HG03097 (cell line): ENCODE data around the gene CCDC7.
"Not testable (repeated sequence)": the region's sequence is repeated elsewhere in the genome, so short reads cannot be mapped to it uniquely, and the experiment has no call there.

Experiments used
- ATAC-seq: cut with Tn5 transposase; IDR thresholded peaks from one replicate; pipeline ENCODE4 v1.9.1; 2021; ENCODE audit not compliant: unreplicated experiment, low FRiP score

The CCDC7 gene

GRCh38 chr10:32445740-32446535, at the start of gene CCDC7:
TSS of gene CCDC7 (plus strand) at chr10:32446140. CDS start at chr10:32451643, 5,503 bp downstream.
- ATAC-seq: peak; percentile 96

- not testable (repeated sequence) for ATAC-seq
Measured at GRCh38 chr10:32397163-32397562, 48.8 kb upstream of the CCDC7 start.

GRCh38 chr10:32399720-32400119, 46.2 kb upstream of the CCDC7 start:
- ATAC-seq: not testable (repeated sequence)

GRCh38 chr10:32400961-32401360, 45.0 kb upstream of the CCDC7 start:
- ATAC-seq: no peak

- ATAC-seq: no peak
Measured at GRCh38 chr10:32402499-32402898, 43.4 kb upstream of the CCDC7 start.

GRCh38 chr10:32403091-32403490, 42.8 kb upstream of the CCDC7 start:
- ATAC-seq: no peak

- no peak for ATAC-seq
Measured at GRCh38 chr10:32408690-32409089, 37.2 kb upstream of the CCDC7 start.

- ATAC-seq: no peak
Measured at GRCh38 chr10:32409741-32410140, 36.2 kb upstream of the CCDC7 start.

- no peak for ATAC-seq
Measured at GRCh38 chr10:32410569-32410968, 35.4 kb upstream of the CCDC7 start.

- ATAC-seq: no peak
Measured at GRCh38 chr10:32411797-32412498, 34.0 kb upstream of the CCDC7 start.

GRCh38 chr10:32412499-32412853, 33.5 kb upstream of the CCDC7 start:
- no peak for ATAC-seq

- no peak for ATAC-seq
Measured at GRCh38 chr10:32413513-32413912, 32.4 kb upstream of the CCDC7 start.

- ATAC-seq: no peak
Measured at GRCh38 chr10:32415361-32415760, 30.6 kb upstream of the CCDC7 start.

GRCh38 chr10:32417911-32418547, 27.9 kb upstream of the CCDC7 start:
- ATAC-seq: no peak

GRCh38 chr10:32418572-32418971, 27.4 kb upstream of the CCDC7 start:
- ATAC-seq: no peak

- no peak for ATAC-seq
Measured at GRCh38 chr10:32419615-32420014, 26.3 kb upstream of the CCDC7 start.

GRCh38 chr10:32426186-32426585, 19.8 kb upstream of the CCDC7 start:
- ATAC-seq: no peak

GRCh38 chr10:32433542-32433941, 12.4 kb upstream of the CCDC7 start:
- ATAC-seq: no peak

GRCh38 chr10:32436215-32436614, 9.7 kb upstream of the CCDC7 start:
- no peak for ATAC-seq

- no peak for ATAC-seq
Measured at GRCh38 chr10:32437334-32437733, 8.6 kb upstream of the CCDC7 start.

- ATAC-seq: no peak
Measured at GRCh38 chr10:32445036-32445435, 904 bp upstream of the CCDC7 start.
